K562 (cell line): ENCODE measurements around the gene CTSL. TPM values are rescaled to one million over a fixed set of nuclear protein-coding genes. Genes with fewer than 3 reads are reported as not detected.
A peak's percentile ranks its signal among the peaks of the same experiment; 100 is the strongest.

Source experiments
- BCL6 ChIP-seq: fragments of 250-450 bp; sonication (Bioruptor Pico); IDR thresholded peaks from 2 replicates; pipeline ENCODE4 v1.4.0; 2020
- CCNT2 ChIP-seq: IDR thresholded peaks from 2 replicates; pipeline ENCODE4 v1.6.1; 2011; ENCODE audit warnings: borderline replicate concordance, low read depth, mild to moderate bottlenecking, moderate library complexity, mixed read lengths, low read length; ENCODE audit not compliant: insufficient read length; ENCODE audit errors: extremely low read depth
- DDX20 ChIP-seq: fragments of 450-650 bp; IDR thresholded peaks from 2 replicates; pipeline ENCODE4 v1.6.1; 2016; ENCODE audit warnings: missing genetic modification characterization, low read depth, mild to moderate bottlenecking, missing compliant biosample characterization, moderate library complexity
- FIP1L1 ChIP-seq: fragments of 200-400 bp; formaldehyde crosslinking; IDR thresholded peaks from 2 replicates; pipeline ENCODE4 v1.6.1; 2018; ENCODE audit warnings: mild to moderate bottlenecking, low read depth, low read length; ENCODE audit not compliant: poor library complexity, severe bottlenecking
- FOXA1 ChIP-seq: fragments of 450-650 bp; IDR thresholded peaks from 2 replicates; pipeline ENCODE4 v1.6.1; 2016; ENCODE audit warnings: mild to moderate bottlenecking, borderline replicate concordance
- FOXK2 ChIP-seq, 2 experiments: fragments of 450-650 bp; IDR thresholded peaks in 1 of 2; conservative IDR thresholded peaks in 1 of 2; 2 replicates each; pipeline ENCODE4 v1.6.1; 2016; ENCODE audit warnings: low read depth in 2 of 2, mild to moderate bottlenecking in 1 of 2
- FOXM1 ChIP-seq, 2 experiments: fragments of 450-650 bp in 1 of 2; sonication (generic) in 1 of 2; formaldehyde crosslinking in 1 of 2; IDR thresholded peaks; 2 replicates each; pipeline versions ENCODE4 v1.6.1 to v1.9.0; 2017 to 2022; ENCODE audit warnings: low read depth in 2 of 2, mild to moderate bottlenecking in 2 of 2, missing genetic modification reagents in 1 of 2, moderate library complexity in 1 of 2
- HDAC3 ChIP-seq: fragments of 450-650 bp; IDR thresholded peaks from 2 replicates; pipeline ENCODE4 v1.6.1; 2018; ENCODE audit warnings: borderline replicate concordance, mild to moderate bottlenecking, moderate library complexity; ENCODE audit not compliant: partially characterized antibody
- HEY1 ChIP-seq: fragments of 250-450 bp; sonication (Bioruptor Pico); IDR thresholded peaks from 2 replicates; pipeline ENCODE4 v1.5.0; 2020; ENCODE audit warnings: mild to moderate bottlenecking, moderate library complexity, borderline replicate concordance
- HNRNPLL ChIP-seq: fragments of 200-400 bp; formaldehyde crosslinking; IDR thresholded peaks from 2 replicates; pipeline ENCODE4 v1.6.1; 2017; ENCODE audit warnings: low read length, low read depth, mild to moderate bottlenecking; ENCODE audit not compliant: poor library complexity, severe bottlenecking
- HNRNPUL1 ChIP-seq: fragments of 200-400 bp; formaldehyde crosslinking; IDR thresholded peaks from 2 replicates; pipeline ENCODE4 v1.6.1; 2017; ENCODE audit warnings: low read length
- LCOR ChIP-seq: sonication (generic); formaldehyde crosslinking; IDR thresholded peaks from 2 replicates; pipeline ENCODE4 v1.8.0; 2022; ENCODE audit warnings: mild to moderate bottlenecking, missing genetic modification reagents
- MCM5 ChIP-seq: fragments of 450-650 bp; IDR thresholded peaks from 2 replicates; pipeline ENCODE4 v1.6.1; 2016; ENCODE audit warnings: low read depth
- MEF2D ChIP-seq: conservative IDR thresholded peaks from 2 replicates; pipeline ENCODE4 v1.6.1; 2016; ENCODE audit warnings: low read depth, missing genetic modification characterization, missing compliant biosample characterization
- NR2C2 ChIP-seq, 2 experiments: fragments of 200-800 bp in 1 of 2; sonication (Bioruptor generic) in 1 of 2; sonication (generic) in 1 of 2; formaldehyde crosslinking in 1 of 2; IDR thresholded peaks; 2 replicates each; pipeline versions ENCODE4 v1.6.1 to v1.8.0; 2016 to 2022; ENCODE audit warnings: mild to moderate bottlenecking in 1 of 2, missing compliant biosample characterization in 1 of 2, missing genetic modification characterization in 1 of 2, missing genetic modification reagents in 1 of 2
- PHB2 ChIP-seq: fragments of 450-650 bp; IDR thresholded peaks from 2 replicates; pipeline ENCODE4 v1.6.1; 2017; ENCODE audit warnings: low read depth
- U2AF1 ChIP-seq: fragments of 200-400 bp; formaldehyde crosslinking; optimal IDR thresholded peaks from 2 replicates; pipeline ENCODE3; 2017; ENCODE audit warnings: mild to moderate bottlenecking, low read depth, low read length, moderate library complexity
- WHSC1 ChIP-seq: IDR thresholded peaks from one replicate; pipeline ENCODE4 v1.6.1; 2012; ENCODE audit warnings: low read length, control low read depth, inconsistent platforms
- ZNF212 ChIP-seq: fragments of 450-650 bp; formaldehyde crosslinking; IDR thresholded peaks from 2 replicates; pipeline ENCODE4 v1.4.0; 2020; ENCODE audit warnings: mild to moderate bottlenecking
- ZNF274 ChIP-seq: IDR thresholded peaks from 2 replicates; pipeline ENCODE4 v1.6.1; 2011; ENCODE audit warnings: low read depth, mild to moderate bottlenecking, low read length, moderate library complexity, borderline replicate concordance
- ZNF347 ChIP-seq: fragments of 450-650 bp; formaldehyde crosslinking; IDR thresholded peaks from 2 replicates; pipeline ENCODE4 v1.4.0; 2020; ENCODE audit warnings: low read depth, mild to moderate bottlenecking, moderate library complexity
- polyA plus RNA-seq, 8 experiments: library from polyadenylated mRNA; depleted of rRNA in 4 of 8; stranded (reverse) in 5 of 8; unstranded in 3 of 8; fragments of >200 nt; fragmentation: Nextera tagmentation in 2 of 8; fragmentation: Illumina TruSeq in 1 of 8; extraction: Ambion mirVana in 2 of 8; extraction: Trizol in 1 of 8; gene quantifications; 2 replicates each; pipeline versions ENCODE4 v1.2.1 to v1.2.3, GENCODE V29; 2011 to 2014; ENCODE audit warnings: inconsistent platforms in 1 of 8, missing spikeins in 1 of 8
- total RNA-seq, 7 experiments: library from RNA; depleted of rRNA in 6 of 7; stranded (reverse); fragments of >200 nt in 6 of 7; fragmentation: Illumina TruSeq in 2 of 7; extraction: Trizol in 2 of 7; gene quantifications; 2 replicates each; pipeline versions ENCODE4 v1.2.1 to v1.2.3, GENCODE V29; 2011 to 2021; ENCODE audit warnings: low replicate concordance in 1 of 7
- TF ChIP-seq, protein P1 (sequence below), 2 experiments: fragments of 450-650 bp; IDR thresholded peaks; 2 replicates each; pipeline ENCODE4 v1.6.1; 2016
- TF ChIP-seq, protein P2 (sequence below): sonication (generic); formaldehyde crosslinking; IDR thresholded peaks from 2 replicates; pipeline ENCODE4 v1.8.1; 2023; ENCODE audit warnings: mild to moderate bottlenecking, missing genetic modification reagents, moderate library complexity
- TF ChIP-seq, protein P3 (sequence below): fragments of 250-450 bp; sonication (Bioruptor Pico); IDR thresholded peaks from 2 replicates; pipeline ENCODE4 v1.6.1; 2021; ENCODE audit warnings: mild to moderate bottlenecking
- TF ChIP-seq, protein P4 (sequence below): sonication (generic); formaldehyde crosslinking; IDR thresholded peaks from 2 replicates; pipeline ENCODE4 v1.8.0; 2023; ENCODE audit warnings: mild to moderate bottlenecking, missing genetic modification reagents

The CTSL gene
- total and polyA plus RNA-seq, 9 of the 15 experiments (the other 6 are each of a cell fraction or from before 2014, with no cell fraction given), result 55.9 to 165 (median 93.7) TPM

DNA sequence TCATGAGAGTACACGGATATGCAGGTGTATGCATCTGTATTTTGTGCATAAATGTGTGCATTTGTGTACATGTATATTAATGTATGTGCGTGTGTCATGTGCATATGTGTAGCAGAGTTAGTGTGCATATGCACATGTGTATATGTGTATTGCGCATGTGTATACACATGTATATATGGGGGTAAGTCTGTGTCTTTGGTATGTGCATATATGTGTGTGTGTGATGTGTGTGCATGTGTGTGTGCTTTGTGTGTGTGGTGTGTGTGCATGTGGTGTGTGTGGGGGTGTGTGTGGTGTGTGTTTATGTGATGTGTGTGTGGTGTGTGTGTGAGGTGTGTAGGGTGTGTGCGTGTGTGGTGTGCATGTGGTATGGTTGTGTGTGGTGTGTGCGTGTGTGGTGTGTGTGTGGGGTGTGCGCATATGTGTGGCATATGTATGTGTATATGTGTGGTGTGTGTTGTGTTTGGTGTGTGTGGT is 13.1 kb upstream of the CTSL start (continued):
- TF ChIP-seq BCL6 (CRISPR knock-in tag) (no peak), FOXK2 (conservative IDR thresholded peaks at IDR 0.05 in 1 of 2, IDR thresholded peaks at IDR 0.05 in 1 of 2; ENCODE audit: low read depth in 2 of 2) (0 out of 4 replicates have a peak, but pooled peaks of 1 of the 2 experiments have one; percentile 32), DDX20 (tag) (no peak), LCOR (CRISPR knock-in tag) (no peak), CCNT2 (no peak), HEY1 (no peak), PHB2 (peak; percentile 54; the same call in 1 of the 2 replicates), HNRNPLL (no peak), FOXA1 (no peak), ZNF347 (CRISPR knock-in tag) (no peak), MEF2D (tag) (0 out of 2 replicates have a peak, but pooled peaks have one; percentile 30), NR2C2 (CRISPR knock-in tag; IDR thresholded peaks at IDR 0.05) (no peak), NR2C2 (tag; IDR thresholded peaks at IDR 0.05) (no peak), ZNF212 (CRISPR knock-in tag) (no peak), HNRNPUL1 (no peak), FOXM1 (IDR thresholded peaks at IDR 0.05; ENCODE audit: low read depth) (no peak), FOXM1 (CRISPR knock-in tag; IDR thresholded peaks at IDR 0.05; ENCODE audit: low read depth) (no peak), FIP1L1 (no peak), HDAC3 (no peak), MCM5 (no peak), ZNF274 (no peak), WHSC1 (no peak), U2AF1 (no peak)
- TF ChIP-seq, protein P1, sequence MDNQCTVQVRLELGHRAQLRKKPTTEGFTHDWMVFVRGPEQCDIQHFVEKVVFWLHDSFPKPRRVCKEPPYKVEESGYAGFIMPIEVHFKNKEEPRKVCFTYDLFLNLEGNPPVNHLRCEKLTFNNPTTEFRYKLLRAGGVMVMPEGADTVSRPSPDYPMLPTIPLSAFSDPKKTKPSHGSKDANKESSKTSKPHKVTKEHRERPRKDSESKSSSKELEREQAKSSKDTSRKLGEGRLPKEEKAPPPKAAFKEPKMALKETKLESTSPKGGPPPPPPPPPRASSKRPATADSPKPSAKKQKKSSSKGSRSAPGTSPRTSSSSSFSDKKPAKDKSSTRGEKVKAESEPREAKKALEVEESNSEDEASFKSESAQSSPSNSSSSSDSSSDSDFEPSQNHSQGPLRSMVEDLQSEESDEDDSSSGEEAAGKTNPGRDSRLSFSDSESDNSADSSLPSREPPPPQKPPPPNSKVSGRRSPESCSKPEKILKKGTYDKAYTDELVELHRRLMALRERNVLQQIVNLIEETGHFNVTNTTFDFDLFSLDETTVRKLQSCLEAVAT (IDR thresholded peaks at IDR 0.05), result peak in 1 of 2 experiments; percentile 78; a peak in 1 of 4 replicates
- TF ChIP-seq, protein P2, sequence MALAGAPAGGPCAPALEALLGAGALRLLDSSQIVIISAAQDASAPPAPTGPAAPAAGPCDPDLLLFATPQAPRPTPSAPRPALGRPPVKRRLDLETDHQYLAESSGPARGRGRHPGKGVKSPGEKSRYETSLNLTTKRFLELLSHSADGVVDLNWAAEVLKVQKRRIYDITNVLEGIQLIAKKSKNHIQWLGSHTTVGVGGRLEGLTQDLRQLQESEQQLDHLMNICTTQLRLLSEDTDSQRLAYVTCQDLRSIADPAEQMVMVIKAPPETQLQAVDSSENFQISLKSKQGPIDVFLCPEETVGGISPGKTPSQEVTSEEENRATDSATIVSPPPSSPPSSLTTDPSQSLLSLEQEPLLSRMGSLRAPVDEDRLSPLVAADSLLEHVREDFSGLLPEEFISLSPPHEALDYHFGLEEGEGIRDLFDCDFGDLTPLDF, result no peak
- TF ChIP-seq, protein P3, sequence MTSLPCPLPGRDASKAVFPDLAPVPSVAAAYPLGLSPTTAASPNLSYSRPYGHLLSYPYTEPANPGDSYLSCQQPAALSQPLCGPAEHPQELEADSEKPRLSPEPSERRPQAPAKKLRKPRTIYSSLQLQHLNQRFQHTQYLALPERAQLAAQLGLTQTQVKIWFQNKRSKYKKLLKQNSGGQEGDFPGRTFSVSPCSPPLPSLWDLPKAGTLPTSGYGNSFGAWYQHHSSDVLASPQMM (CRISPR knock-in tag), result no peak
- TF ChIP-seq, protein P4, sequence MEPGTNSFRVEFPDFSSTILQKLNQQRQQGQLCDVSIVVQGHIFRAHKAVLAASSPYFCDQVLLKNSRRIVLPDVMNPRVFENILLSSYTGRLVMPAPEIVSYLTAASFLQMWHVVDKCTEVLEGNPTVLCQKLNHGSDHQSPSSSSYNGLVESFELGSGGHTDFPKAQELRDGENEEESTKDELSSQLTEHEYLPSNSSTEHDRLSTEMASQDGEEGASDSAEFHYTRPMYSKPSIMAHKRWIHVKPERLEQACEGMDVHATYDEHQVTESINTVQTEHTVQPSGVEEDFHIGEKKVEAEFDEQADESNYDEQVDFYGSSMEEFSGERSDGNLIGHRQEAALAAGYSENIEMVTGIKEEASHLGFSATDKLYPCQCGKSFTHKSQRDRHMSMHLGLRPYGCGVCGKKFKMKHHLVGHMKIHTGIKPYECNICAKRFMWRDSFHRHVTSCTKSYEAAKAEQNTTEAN, result no peak
